Measurements from ENCODE around the gene NCOA1. TPM values are rescaled to one million over a fixed set of nuclear protein-coding genes. Genes with fewer than 3 reads are reported as not detected.

Gene NCOA1
- polyA plus RNA-seq, 1 donor from 2014 or later, result 23.0 TPM

DNA sequence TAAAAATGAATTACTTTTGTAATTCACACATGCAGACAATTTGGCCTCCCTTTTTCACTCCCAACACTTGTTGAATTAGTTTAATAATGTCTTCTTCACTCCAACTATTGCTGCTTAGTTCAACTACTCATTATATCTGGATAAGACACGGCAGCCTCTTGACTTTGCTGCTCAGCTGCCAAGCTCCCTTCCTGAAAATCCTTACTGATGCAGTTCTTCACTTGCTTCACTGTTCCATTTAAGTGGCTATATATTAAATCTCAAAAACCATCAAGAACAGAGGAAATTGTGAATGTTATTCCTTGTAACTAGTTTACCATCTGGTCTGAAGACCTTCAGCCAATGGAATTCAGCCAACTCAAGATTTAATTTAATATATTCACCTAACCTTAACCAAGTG is 127.1 kb downstream of the NCOA1 start:
- Histone ChIP-seq H3K4me3 (ENCODE audit: low read length) (no peak overlapping the region), H3K9ac (ENCODE audit: low read length) (no peak overlapping the region)

DNA sequence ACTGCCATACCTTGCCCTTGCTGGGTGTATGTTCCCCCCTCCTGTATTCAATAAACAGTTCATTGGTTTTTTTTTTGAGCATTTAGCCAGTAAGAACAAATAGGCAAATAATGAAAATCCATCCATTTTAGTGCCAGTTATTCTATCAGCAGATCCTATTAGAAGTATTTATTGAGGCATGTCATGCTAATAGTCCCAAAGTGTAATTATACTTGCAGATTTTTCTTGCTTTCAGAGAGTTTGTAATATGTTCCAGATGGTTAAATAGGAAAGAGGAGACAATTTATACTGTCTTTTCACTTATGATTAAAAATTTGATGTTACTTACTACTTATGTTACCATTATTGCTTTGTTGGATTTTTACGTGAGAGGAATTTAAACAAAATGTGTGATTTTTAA is 127.6 kb downstream of the NCOA1 start:
- H3K27me3 ChIP-seq (ENCODE audit: insufficient read depth, low read depth, low read length), result no peaks in the 10 kb centered on the region
- peaks cover 3% of the 10 kb centered on the region for H4K20me1 ChIP-seq (ENCODE audit: insufficient read depth)
- H3K9me3 ChIP-seq (ENCODE audit: low read length), result no peaks in the 10 kb centered on the region
- H3K36me3 ChIP-seq (ENCODE audit: insufficient read depth, low read length), result no peaks in the 10 kb centered on the region
- H2AFZ ChIP-seq (ENCODE audit: low read depth, low read length), result no peak overlapping the region
- H3K79me2 ChIP-seq (replicated peaks; ENCODE audit: insufficient read depth, low read length), result peaks cover 20% of the 10 kb centered on the region
- no peaks in the 10 kb centered on the region for H3F3A ChIP-seq (ENCODE audit: insufficient read depth, low read length, poor library complexity, severe bottlenecking)
- no peak overlapping the region for H3K27ac ChIP-seq (ENCODE audit: low read length)
- TF ChIP-seq TAF1 (IDR thresholded peaks at IDR 0.05; ENCODE audit: low read depth), result no peak
- TF ChIP-seq POLR2AphosphoS5 (IDR thresholded peaks at IDR 0.05), result no peak
- TF ChIP-seq MXI1 (conservative IDR thresholded peaks at IDR 0.05; ENCODE audit: poor library complexity, severe bottlenecking), result no peak
- TF ChIP-seq EZH2 (IDR thresholded peaks at IDR 0.05; ENCODE audit: borderline replicate concordance, insufficient read depth, low read length, poor library complexity, severe bottlenecking), result no peak
- TF ChIP-seq SMC3 (conservative IDR thresholded peaks at IDR 0.05; ENCODE audit: poor library complexity), result no peak
- no peak for TF ChIP-seq EP300 (conservative IDR thresholded peaks at IDR 0.05; ENCODE audit: poor library complexity, severe bottlenecking)
- TF ChIP-seq, protein P1, sequence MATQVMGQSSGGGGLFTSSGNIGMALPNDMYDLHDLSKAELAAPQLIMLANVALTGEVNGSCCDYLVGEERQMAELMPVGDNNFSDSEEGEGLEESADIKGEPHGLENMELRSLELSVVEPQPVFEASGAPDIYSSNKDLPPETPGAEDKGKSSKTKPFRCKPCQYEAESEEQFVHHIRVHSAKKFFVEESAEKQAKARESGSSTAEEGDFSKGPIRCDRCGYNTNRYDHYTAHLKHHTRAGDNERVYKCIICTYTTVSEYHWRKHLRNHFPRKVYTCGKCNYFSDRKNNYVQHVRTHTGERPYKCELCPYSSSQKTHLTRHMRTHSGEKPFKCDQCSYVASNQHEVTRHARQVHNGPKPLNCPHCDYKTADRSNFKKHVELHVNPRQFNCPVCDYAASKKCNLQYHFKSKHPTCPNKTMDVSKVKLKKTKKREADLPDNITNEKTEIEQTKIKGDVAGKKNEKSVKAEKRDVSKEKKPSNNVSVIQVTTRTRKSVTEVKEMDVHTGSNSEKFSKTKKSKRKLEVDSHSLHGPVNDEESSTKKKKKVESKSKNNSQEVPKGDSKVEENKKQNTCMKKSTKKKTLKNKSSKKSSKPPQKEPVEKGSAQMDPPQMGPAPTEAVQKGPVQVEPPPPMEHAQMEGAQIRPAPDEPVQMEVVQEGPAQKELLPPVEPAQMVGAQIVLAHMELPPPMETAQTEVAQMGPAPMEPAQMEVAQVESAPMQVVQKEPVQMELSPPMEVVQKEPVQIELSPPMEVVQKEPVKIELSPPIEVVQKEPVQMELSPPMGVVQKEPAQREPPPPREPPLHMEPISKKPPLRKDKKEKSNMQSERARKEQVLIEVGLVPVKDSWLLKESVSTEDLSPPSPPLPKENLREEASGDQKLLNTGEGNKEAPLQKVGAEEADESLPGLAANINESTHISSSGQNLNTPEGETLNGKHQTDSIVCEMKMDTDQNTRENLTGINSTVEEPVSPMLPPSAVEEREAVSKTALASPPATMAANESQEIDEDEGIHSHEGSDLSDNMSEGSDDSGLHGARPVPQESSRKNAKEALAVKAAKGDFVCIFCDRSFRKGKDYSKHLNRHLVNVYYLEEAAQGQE (IDR thresholded peaks at IDR 0.05; ENCODE audit: borderline replicate concordance), result no peak
- TF ChIP-seq RAD21 (conservative IDR thresholded peaks at IDR 0.05), result no peak
- TF ChIP-seq, protein P2, sequence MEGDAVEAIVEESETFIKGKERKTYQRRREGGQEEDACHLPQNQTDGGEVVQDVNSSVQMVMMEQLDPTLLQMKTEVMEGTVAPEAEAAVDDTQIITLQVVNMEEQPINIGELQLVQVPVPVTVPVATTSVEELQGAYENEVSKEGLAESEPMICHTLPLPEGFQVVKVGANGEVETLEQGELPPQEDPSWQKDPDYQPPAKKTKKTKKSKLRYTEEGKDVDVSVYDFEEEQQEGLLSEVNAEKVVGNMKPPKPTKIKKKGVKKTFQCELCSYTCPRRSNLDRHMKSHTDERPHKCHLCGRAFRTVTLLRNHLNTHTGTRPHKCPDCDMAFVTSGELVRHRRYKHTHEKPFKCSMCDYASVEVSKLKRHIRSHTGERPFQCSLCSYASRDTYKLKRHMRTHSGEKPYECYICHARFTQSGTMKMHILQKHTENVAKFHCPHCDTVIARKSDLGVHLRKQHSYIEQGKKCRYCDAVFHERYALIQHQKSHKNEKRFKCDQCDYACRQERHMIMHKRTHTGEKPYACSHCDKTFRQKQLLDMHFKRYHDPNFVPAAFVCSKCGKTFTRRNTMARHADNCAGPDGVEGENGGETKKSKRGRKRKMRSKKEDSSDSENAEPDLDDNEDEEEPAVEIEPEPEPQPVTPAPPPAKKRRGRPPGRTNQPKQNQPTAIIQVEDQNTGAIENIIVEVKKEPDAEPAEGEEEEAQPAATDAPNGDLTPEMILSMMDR (IDR thresholded peaks at IDR 0.05; ENCODE audit: poor library complexity, severe bottlenecking), result no peak
- no peak overlapping the region for H3K4me3 ChIP-seq (ENCODE audit: low read length)
- no peaks in the 10 kb centered on the region for H3K9me2 ChIP-seq (ENCODE audit: insufficient read depth, low read length)
- no peak overlapping the region for H3K9ac ChIP-seq (ENCODE audit: low read length)
- no peak overlapping the region for H3K4me2 ChIP-seq (ENCODE audit: low read length)

More for the DNA sequence above, 127.1 kb downstream of the NCOA1 start:
- Histone ChIP-seq H3K4me2 (ENCODE audit: low read length) (no peak overlapping the region), H3K79me2 (replicated peaks; ENCODE audit: insufficient read depth, low read length) (peaks cover 25% of the 10 kb centered on the region), H3K27ac (ENCODE audit: low read length) (no peak overlapping the region), H3K9me3 (ENCODE audit: low read length) (no peaks in the 10 kb centered on the region), H2AFZ (ENCODE audit: low read depth, low read length) (no peak overlapping the region), H3K9me2 (ENCODE audit: insufficient read depth, low read length) (no peaks in the 10 kb centered on the region), H3F3A (ENCODE audit: insufficient read depth, low read length, poor library complexity, severe bottlenecking) (no peaks in the 10 kb centered on the region), H4K20me1 (ENCODE audit: insufficient read depth) (peaks cover 3% of the 10 kb centered on the region), H3K36me3 (ENCODE audit: insufficient read depth, low read length) (no peaks in the 10 kb centered on the region), H3K27me3 (ENCODE audit: insufficient read depth, low read depth, low read length) (no peaks in the 10 kb centered on the region)
- TF ChIP-seq, protein P2 (IDR thresholded peaks at IDR 0.05; ENCODE audit: poor library complexity, severe bottlenecking), result no peak
- TF ChIP-seq EP300 (conservative IDR thresholded peaks at IDR 0.05; ENCODE audit: poor library complexity, severe bottlenecking) (no peak), TAF1 (IDR thresholded peaks at IDR 0.05; ENCODE audit: low read depth) (no peak), MXI1 (conservative IDR thresholded peaks at IDR 0.05; ENCODE audit: poor library complexity, severe bottlenecking) (no peak), RAD21 (conservative IDR thresholded peaks at IDR 0.05) (no peak), POLR2AphosphoS5 (IDR thresholded peaks at IDR 0.05) (no peak), SMC3 (conservative IDR thresholded peaks at IDR 0.05; ENCODE audit: poor library complexity) (no peak), EZH2 (IDR thresholded peaks at IDR 0.05; ENCODE audit: borderline replicate concordance, insufficient read depth, low read length, poor library complexity, severe bottlenecking) (no peak)
- TF ChIP-seq, protein P1 (IDR thresholded peaks at IDR 0.05; ENCODE audit: borderline replicate concordance), result no peak
